Measurements from ENCODE around the gene UPF1.

DNA sequence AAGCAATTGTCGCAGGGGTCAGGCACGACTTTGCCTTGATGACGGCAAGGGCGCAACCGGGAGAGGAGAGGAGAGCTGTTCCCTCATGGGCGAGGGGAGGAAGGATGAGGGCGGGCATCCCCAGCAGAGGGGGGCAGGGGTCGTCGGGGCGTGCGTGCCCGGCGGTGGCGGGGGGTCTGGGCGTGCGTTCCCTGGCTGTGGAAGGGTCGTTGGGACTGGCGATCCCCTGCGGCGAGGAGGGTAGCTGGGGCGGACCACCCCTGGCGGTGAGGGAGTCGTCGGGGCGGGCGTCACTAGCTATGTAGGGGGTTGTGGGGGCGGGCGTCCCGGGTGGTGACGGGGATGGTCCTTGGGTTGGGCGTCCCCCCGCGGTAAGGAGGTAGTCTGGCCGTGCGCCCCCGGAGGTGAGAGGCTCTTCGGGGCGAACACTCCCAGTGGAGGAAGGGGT is 42.3 kb upstream of the UPF1 start:
- TF ChIP-seq, protein P1, sequence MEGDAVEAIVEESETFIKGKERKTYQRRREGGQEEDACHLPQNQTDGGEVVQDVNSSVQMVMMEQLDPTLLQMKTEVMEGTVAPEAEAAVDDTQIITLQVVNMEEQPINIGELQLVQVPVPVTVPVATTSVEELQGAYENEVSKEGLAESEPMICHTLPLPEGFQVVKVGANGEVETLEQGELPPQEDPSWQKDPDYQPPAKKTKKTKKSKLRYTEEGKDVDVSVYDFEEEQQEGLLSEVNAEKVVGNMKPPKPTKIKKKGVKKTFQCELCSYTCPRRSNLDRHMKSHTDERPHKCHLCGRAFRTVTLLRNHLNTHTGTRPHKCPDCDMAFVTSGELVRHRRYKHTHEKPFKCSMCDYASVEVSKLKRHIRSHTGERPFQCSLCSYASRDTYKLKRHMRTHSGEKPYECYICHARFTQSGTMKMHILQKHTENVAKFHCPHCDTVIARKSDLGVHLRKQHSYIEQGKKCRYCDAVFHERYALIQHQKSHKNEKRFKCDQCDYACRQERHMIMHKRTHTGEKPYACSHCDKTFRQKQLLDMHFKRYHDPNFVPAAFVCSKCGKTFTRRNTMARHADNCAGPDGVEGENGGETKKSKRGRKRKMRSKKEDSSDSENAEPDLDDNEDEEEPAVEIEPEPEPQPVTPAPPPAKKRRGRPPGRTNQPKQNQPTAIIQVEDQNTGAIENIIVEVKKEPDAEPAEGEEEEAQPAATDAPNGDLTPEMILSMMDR (IDR thresholded peaks at IDR 0.05; ENCODE audit: insufficient read depth, low read depth, low read length): no peak
- no peak for TF ChIP-seq EZH2 (IDR thresholded peaks at IDR 0.05; ENCODE audit: insufficient read depth, low read length)

Measured in astrocyte (in vitro differentiated cells and primary cell).